HCT116 (cell line): Measurements from ENCODE around the gene RNASET2. TPM values are rescaled to one million over a fixed set of nuclear protein-coding genes. Genes with fewer than 3 reads are reported as not detected.

Experiments used
- ATAC-seq: fragments of 200-7000 bp; cut with Tn5 transposase; 2 replicates; pipeline ENCODE4 v1.9.1; 2020; ENCODE audit warnings: mild to moderate bottlenecking, moderate library complexity
- BruUV-seq: library from RNA; stranded (reverse); fragments of 400-500 nt; replicated peaks from 2 replicates; lab custom pipeline; 2021; lab: Mats Ljungman, UMichigan
- CTCF ChIA-PET: fragments of 300-600 bp; sonication (Branson Sonifier 250); formaldehyde crosslinking; loops from one replicate; lab custom pipeline; 2021; ENCODE audit warnings: antibody characterized with exemption; lab: Charles Lee
- POLR2A ChIA-PET: fragments of 300-600, 350-600 bp; sonication (Branson Sonifier 250); formaldehyde crosslinking; loops from one replicate; lab custom pipeline; 2021; ENCODE audit warnings: antibody characterized with exemption; lab: Charles Lee
- RAD21 ChIA-PET, 2 experiments: fragments of 300-600 bp; sonication (Branson Sonifier 250); formaldehyde crosslinking; loops; one replicate each; lab custom pipeline; 2023; ENCODE audit warnings: low total read pairs in 2 of 2; ENCODE audit not compliant: uncharacterized antibody in 2 of 2, unreplicated experiment in 2 of 2, low non-redundant PET in 1 of 2; lab: Charles Lee
- DNase-seq: peaks from one replicate; pipeline ENCODE4 v3.0.0-alpha.2; 2010; ENCODE audit warnings: low read depth, low spot score
- H2AFZ ChIP-seq: fragments of 200-600 bp; shearing (Covaris generic), sonication (generic); 2 replicates; pipeline ENCODE4 v1.6.1; 2017; ENCODE audit warnings: low read depth, mixed run types, mixed read lengths, antibody characterized with exemption, low read length; ENCODE audit not compliant: poor library complexity, severe bottlenecking
- H3K27ac ChIP-seq: 2 replicates; pipeline ENCODE4 v1.5.1; 2012; ENCODE audit warnings: low read depth, low read length
- H3K27me3 ChIP-seq: fragments of 200-600 bp; sonication (generic); 2 replicates; pipeline ENCODE4 v1.6.1; 2016; ENCODE audit warnings: mixed run types, low read length, mixed read lengths; ENCODE audit not compliant: insufficient read depth
- H3K36me3 ChIP-seq, 2 experiments: fragments of 200-500 bp in 1 of 2; fragments of 200-600 bp in 1 of 2; sonication (Bioruptor generic) in 1 of 2; sonication (generic) in 1 of 2; 2 replicates each; pipeline versions ENCODE4 v1.5.1 to v1.6.1; 2014 to 2016; ENCODE audit warnings: low read length in 2 of 2, inconsistent platforms in 1 of 2, mixed read lengths in 1 of 2, mixed run types in 1 of 2; ENCODE audit not compliant: insufficient read depth in 2 of 2, control insufficient read depth in 1 of 2
- H3K4me1 ChIP-seq, 2 experiments: fragments of 200-600 bp in 1 of 2; sonication (generic) in 1 of 2; 2 replicates each; pipeline versions ENCODE4 v1.5.1 to v1.6.1; 2012 to 2017; ENCODE audit warnings: low read length in 2 of 2, inconsistent platforms in 1 of 2, mild to moderate bottlenecking in 1 of 2, mixed read lengths in 1 of 2, mixed run types in 1 of 2, moderate library complexity in 1 of 2; ENCODE audit not compliant: insufficient read depth in 2 of 2, control insufficient read depth in 1 of 2
- H3K4me2 ChIP-seq: fragments of 200-600 bp; sonication (generic); 2 replicates; pipeline ENCODE4 v1.6.1; 2017; ENCODE audit warnings: mixed run types, low read length, mixed read lengths
- H3K4me3 ChIP-seq, 2 experiments: fragments of 200-600 bp in 1 of 2; sonication (generic) in 1 of 2; replicated peaks in 1 of 2; 2 replicates each; pipeline ENCODE4 v1.5.1; 2011 to 2016; ENCODE audit warnings: low read length in 2 of 2, control low read depth in 1 of 2, low read depth in 1 of 2, mild to moderate bottlenecking in 1 of 2, mixed read lengths in 1 of 2, mixed run types in 1 of 2
- H3K79me2 ChIP-seq: fragments of 200-600 bp; sonication (generic); 2 replicates; pipeline ENCODE4 v1.6.1; 2017; ENCODE audit warnings: mild to moderate bottlenecking, mixed run types, low read length, moderate library complexity, mixed read lengths; ENCODE audit not compliant: insufficient read depth
- H3K9ac ChIP-seq: fragments of 200-600 bp; sonication (generic); 2 replicates; pipeline ENCODE4 v1.6.1; 2016; ENCODE audit warnings: low read length, mixed read lengths
- H3K9me2 ChIP-seq: fragments of 200-600 bp; sonication (generic), shearing (Covaris generic); 2 replicates; pipeline ENCODE4 v1.6.1; 2017; ENCODE audit warnings: mixed run types, mild to moderate bottlenecking, moderate library complexity; ENCODE audit not compliant: insufficient read depth
- H3K9me3 ChIP-seq, 2 experiments: fragments of 200-500 bp in 1 of 2; fragments of 200-600 bp in 1 of 2; sonication (Bioruptor generic) in 1 of 2; sonication (generic) in 1 of 2; 2 replicates each; pipeline ENCODE4 v1.6.1; 2014 to 2017; ENCODE audit warnings: low read length in 2 of 2, mixed read lengths in 2 of 2, inconsistent platforms in 1 of 2, low read depth in 1 of 2, mild to moderate bottlenecking in 1 of 2, mixed run types in 1 of 2, moderate library complexity in 1 of 2; ENCODE audit not compliant: control insufficient read depth in 1 of 2, insufficient read depth in 1 of 2
- H4K20me1 ChIP-seq: fragments of 200-600 bp; sonication (generic), shearing (Covaris generic); 2 replicates; pipeline ENCODE4 v1.6.1; 2017; ENCODE audit warnings: mixed run types, mild to moderate bottlenecking, moderate library complexity; ENCODE audit not compliant: insufficient read depth
- CBX3 ChIP-seq: IDR thresholded peaks from 2 replicates; pipeline ENCODE4 v1.6.1; 2012; ENCODE audit warnings: low read depth
- EGR1 ChIP-seq: IDR thresholded peaks from 2 replicates; pipeline ENCODE4 v1.6.1; 2012; ENCODE audit warnings: low read depth
- MAX ChIP-seq: IDR thresholded peaks from 2 replicates; pipeline ENCODE4 v1.6.1; 2012
- POLR2AphosphoS5 ChIP-seq: IDR thresholded peaks from 2 replicates; pipeline ENCODE4 v1.6.1; 2011; ENCODE audit warnings: mild to moderate bottlenecking, low read depth, low read length, moderate library complexity
- RAD21 ChIP-seq: IDR thresholded peaks from 2 replicates; pipeline ENCODE4 v1.6.1; 2012; ENCODE audit warnings: low read depth, mild to moderate bottlenecking
- SIN3A ChIP-seq: IDR thresholded peaks from 2 replicates; pipeline ENCODE4 v1.6.1; 2012; ENCODE audit warnings: low read depth
- intact Hi-C: fragments of 100-400 bp; cut with micrococcal nuclease; formaldehyde crosslinking; loops from 2 replicates; pipeline ENCODE4 v1.10.0; 2022
- total RNA-seq: library from RNA; stranded (reverse); gene quantifications from one replicate; pipeline ENCODE4 v1.2.1, GENCODE V29; 2021; ENCODE audit not compliant: unreplicated experiment
- TF ChIP-seq, protein P1 (sequence below): IDR thresholded peaks from 2 replicates; pipeline ENCODE4 v1.6.1; 2012; ENCODE audit warnings: low read depth
- TF ChIP-seq, protein P2 (sequence below), 3 experiments: fragments of 200-600 bp in 1 of 3; sonication (generic) in 1 of 3; IDR thresholded peaks in 2 of 3; conservative IDR thresholded peaks in 1 of 3; 2 replicates each; pipeline ENCODE4 v1.5.1; 2012 to 2017; ENCODE audit warnings: low read depth in 2 of 3, low read length in 2 of 3, antibody characterized with exemption in 1 of 3, borderline replicate concordance in 1 of 3, control low read depth in 1 of 3, mild to moderate bottlenecking in 1 of 3, mixed read lengths in 1 of 3, mixed run types in 1 of 3, moderate library complexity in 1 of 3; ENCODE audit not compliant: insufficient read depth in 1 of 3
- TF ChIP-seq, protein P3 (sequence below): IDR thresholded peaks from 2 replicates; pipeline ENCODE4 v1.6.1; 2012

The RNASET2 gene
- total RNA-seq, 1 experiment from 2014 or later = 32.8 TPM

DNA sequence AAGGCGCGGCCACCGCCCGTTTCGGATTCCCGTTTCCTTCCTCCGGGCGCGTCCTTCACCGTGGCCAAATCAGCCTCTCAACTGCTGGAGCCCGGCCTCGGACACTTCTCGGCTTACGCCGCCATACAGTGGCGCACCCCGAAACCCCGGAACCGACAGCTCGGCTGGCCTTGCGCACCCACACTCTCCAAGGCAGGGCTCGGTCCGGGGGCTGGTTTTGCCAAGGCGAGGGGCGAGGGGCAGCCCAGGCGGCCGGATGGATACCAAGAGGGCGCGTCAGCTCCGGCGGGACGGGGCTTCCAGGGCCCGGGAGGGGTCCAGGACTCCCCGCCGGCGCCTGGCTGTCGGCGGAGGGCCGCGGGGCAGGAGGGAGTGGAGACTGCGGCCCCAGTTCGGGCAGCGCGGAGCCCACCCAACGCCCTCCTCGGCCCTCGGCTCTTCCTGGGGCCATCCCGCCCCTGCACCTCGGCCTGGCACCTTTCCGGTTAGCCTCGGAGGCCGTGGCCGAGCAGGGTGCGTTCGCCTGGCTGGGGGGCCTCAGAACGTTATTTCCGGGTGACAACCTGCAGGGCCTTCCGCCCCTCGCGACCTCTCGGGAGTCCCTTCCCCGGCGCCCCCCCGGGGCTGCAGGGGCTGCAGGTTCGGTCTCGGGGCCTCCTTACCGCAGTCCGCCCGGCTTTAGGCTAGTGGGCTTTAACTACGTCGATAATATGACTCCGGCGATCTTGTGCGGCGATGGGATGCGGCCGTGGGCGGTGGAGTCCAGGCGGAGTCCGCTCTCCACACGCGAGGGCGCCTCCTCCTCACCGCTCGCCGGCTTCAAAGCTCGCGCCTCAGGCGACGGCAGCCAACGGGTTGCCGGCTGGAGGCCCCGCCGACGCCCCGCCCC lies 42.1 kb upstream of the RNASET2 start (continued):
- TF ChIP-seq, protein P1, sequence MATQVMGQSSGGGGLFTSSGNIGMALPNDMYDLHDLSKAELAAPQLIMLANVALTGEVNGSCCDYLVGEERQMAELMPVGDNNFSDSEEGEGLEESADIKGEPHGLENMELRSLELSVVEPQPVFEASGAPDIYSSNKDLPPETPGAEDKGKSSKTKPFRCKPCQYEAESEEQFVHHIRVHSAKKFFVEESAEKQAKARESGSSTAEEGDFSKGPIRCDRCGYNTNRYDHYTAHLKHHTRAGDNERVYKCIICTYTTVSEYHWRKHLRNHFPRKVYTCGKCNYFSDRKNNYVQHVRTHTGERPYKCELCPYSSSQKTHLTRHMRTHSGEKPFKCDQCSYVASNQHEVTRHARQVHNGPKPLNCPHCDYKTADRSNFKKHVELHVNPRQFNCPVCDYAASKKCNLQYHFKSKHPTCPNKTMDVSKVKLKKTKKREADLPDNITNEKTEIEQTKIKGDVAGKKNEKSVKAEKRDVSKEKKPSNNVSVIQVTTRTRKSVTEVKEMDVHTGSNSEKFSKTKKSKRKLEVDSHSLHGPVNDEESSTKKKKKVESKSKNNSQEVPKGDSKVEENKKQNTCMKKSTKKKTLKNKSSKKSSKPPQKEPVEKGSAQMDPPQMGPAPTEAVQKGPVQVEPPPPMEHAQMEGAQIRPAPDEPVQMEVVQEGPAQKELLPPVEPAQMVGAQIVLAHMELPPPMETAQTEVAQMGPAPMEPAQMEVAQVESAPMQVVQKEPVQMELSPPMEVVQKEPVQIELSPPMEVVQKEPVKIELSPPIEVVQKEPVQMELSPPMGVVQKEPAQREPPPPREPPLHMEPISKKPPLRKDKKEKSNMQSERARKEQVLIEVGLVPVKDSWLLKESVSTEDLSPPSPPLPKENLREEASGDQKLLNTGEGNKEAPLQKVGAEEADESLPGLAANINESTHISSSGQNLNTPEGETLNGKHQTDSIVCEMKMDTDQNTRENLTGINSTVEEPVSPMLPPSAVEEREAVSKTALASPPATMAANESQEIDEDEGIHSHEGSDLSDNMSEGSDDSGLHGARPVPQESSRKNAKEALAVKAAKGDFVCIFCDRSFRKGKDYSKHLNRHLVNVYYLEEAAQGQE = no peak

- H3K4me3 ChIP-seq = peak overlapping the region; percentile 89 to 95
- ChIA-PET CTCF (interaction anchor here (1.0 to 2.8 kb wide), 2 partner anchors 144 to 222 kb away, joined by 4 to 9 read pairs; no protein-coding TSS in a partner anchor), RAD21 (no interaction called here), POLR2A (no interaction called here)
- peaks cover 78% of the 10 kb centered on the region for H3K79me2 ChIP-seq
- no peaks in the 10 kb centered on the region for H4K20me1 ChIP-seq
- peaks cover 2 to 6% of the 10 kb centered on the region in 2 experiments; a peak in 2 of 4 replicates for H3K36me3 ChIP-seq
- intact Hi-C loops = loop anchor here (1.0 to 10.0 kb wide), 2 partner anchors 144 to 463 kb away; no protein-coding TSS in a partner anchor
- H3K27me3 ChIP-seq = no peaks in the 10 kb centered on the region
- peak overlapping the region; percentile 86 for H3K9ac ChIP-seq
- H2AFZ ChIP-seq = no peak overlapping the region
- no peak for TF ChIP-seq CBX3
- peak; percentile 88 for TF ChIP-seq MAX
- peak; percentile 76 for TF ChIP-seq EGR1
- peak; percentile 27; the same call in 1 of the 2 replicates for TF ChIP-seq POLR2AphosphoS5
- TF ChIP-seq, protein P2, sequence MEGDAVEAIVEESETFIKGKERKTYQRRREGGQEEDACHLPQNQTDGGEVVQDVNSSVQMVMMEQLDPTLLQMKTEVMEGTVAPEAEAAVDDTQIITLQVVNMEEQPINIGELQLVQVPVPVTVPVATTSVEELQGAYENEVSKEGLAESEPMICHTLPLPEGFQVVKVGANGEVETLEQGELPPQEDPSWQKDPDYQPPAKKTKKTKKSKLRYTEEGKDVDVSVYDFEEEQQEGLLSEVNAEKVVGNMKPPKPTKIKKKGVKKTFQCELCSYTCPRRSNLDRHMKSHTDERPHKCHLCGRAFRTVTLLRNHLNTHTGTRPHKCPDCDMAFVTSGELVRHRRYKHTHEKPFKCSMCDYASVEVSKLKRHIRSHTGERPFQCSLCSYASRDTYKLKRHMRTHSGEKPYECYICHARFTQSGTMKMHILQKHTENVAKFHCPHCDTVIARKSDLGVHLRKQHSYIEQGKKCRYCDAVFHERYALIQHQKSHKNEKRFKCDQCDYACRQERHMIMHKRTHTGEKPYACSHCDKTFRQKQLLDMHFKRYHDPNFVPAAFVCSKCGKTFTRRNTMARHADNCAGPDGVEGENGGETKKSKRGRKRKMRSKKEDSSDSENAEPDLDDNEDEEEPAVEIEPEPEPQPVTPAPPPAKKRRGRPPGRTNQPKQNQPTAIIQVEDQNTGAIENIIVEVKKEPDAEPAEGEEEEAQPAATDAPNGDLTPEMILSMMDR (IDR thresholded peaks at IDR 0.05 in 2 of 3, conservative IDR thresholded peaks at IDR 0.05 in 1 of 3; ENCODE audit: borderline replicate concordance in 1 of 3, insufficient read depth in 1 of 3, low read depth in 2 of 3, low read length in 2 of 3) = peak; percentile 25 to 61 (median 48); a peak in 4 of 6 replicates
- peak; percentile 84 for TF ChIP-seq SIN3A
- TF ChIP-seq, protein P3, sequence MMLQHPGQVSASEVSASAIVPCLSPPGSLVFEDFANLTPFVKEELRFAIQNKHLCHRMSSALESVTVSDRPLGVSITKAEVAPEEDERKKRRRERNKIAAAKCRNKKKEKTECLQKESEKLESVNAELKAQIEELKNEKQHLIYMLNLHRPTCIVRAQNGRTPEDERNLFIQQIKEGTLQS = no peak
- peak; percentile 42 for TF ChIP-seq RAD21
- H3K27ac ChIP-seq = 0 out of 2 replicates have a peak overlapping the region, but pooled peaks have one; percentile 63
- DNase-seq (peak; percentile 62), ATAC-seq (peak; percentile 59)
- H3K9me3 ChIP-seq = no peaks in the 10 kb centered on the region
- no TSS peak for BruUV-seq
- H3K9me2 ChIP-seq = no peaks in the 10 kb centered on the region
- peak overlapping the region; percentile 90 for H3K4me2 ChIP-seq
- H3K4me1 ChIP-seq = peaks cover 5 to 16% of the 10 kb centered on the region in 2 experiments; a peak in 3 of 4 replicates
Observed at GRCh38 chr6:166997768-166998255, 41.5 kb upstream of the RNASET2 start.
